Neuron (in vitro differentiated cells): ENCODE measurements around the gene RAB33A.
A peak's percentile ranks its signal among the peaks of the same experiment; 100 is the strongest.

Source experiments
- H2AFZ ChIP-seq: one replicate; pipeline ENCODE4 v1.6.1; 2013; ENCODE audit warnings: low read depth, mild to moderate bottlenecking, inconsistent platforms, low read length, moderate library complexity
- H3K27me3 ChIP-seq: one replicate; pipeline ENCODE4 v1.6.1; 2013; ENCODE audit warnings: low read length; ENCODE audit not compliant: insufficient read depth
- H3K36me3 ChIP-seq: one replicate; pipeline ENCODE4 v1.6.1; 2013; ENCODE audit warnings: low read length; ENCODE audit not compliant: insufficient read depth
- H3K4me1 ChIP-seq: one replicate; pipeline ENCODE4 v1.6.1; 2013; ENCODE audit warnings: low read length; ENCODE audit not compliant: insufficient read depth
- H3K4me3 ChIP-seq: 2 replicates; pipeline ENCODE4 v1.5.1; 2013; ENCODE audit warnings: mild to moderate bottlenecking, low read length, moderate library complexity
- H3K9me3 ChIP-seq: one replicate; pipeline ENCODE4 v1.6.1; 2013; ENCODE audit warnings: low read length

The RAB33A gene

DNA sequence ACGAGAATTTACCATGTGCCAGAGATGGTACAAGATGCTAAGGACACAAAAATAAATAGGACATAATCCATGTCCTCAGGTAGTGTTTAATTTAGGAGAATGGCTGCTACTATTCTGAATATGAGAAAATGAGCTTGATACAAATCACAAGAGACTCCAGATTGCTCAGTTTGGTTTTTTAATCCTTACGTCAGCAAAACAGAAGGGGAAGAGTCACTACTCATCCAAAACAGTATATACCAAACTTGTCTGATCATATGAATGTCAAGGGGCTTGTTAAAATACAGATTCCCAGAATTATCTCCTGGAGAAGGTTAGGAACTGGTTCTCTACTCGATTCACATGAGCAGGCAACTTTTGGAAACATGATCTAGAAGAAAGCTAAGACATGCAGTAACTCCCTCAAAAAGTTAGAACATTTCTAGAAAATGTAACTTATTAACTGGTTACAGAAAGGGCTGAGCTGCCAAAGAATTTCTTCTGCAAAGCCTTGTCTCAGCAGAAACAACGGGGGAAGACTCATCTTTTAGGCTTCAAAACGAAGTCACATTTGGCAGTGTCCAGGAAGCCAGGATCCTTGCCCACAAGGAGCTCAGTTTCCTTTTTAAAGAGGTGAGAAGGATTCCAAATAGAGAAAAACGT, 9.5 kb upstream of the RAB33A start:
- Histone ChIP-seq H3K36me3 (peaks cover 3% of the 10 kb centered on the region), H3K27me3 (no peaks in the 10 kb centered on the region), H3K4me3 (no peak overlapping the region), H3K4me1 (no peaks in the 10 kb centered on the region), H3K9me3 (no peaks in the 10 kb centered on the region), H2AFZ (no peak overlapping the region)

DNA sequence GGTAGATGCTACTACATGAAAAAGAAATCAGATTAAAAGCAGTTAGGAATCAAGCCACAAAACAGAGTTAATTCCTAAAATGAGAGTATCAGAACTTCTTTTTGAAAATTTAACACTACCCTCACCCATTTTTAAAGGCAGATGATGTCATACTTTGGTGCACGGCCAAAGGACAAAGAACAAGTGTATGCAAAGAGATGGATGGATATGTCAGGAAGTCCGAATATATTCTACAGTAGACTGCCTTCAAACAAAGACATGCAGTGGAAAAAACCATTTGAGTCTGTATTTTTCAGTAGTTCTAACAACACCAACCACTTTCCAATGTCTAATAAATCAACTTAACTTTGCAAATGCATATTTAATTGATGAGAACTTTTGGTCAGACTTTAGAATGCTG, 8.4 kb upstream of the RAB33A start:
- peaks cover 3% of the 10 kb centered on the region for H3K36me3 ChIP-seq
- no peaks in the 10 kb centered on the region for H3K9me3 ChIP-seq
- no peaks in the 10 kb centered on the region for H3K27me3 ChIP-seq
- H3K4me1 ChIP-seq, result no peaks in the 10 kb centered on the region
- no peak overlapping the region for H3K4me3 ChIP-seq
- no peak overlapping the region for H2AFZ ChIP-seq

DNA sequence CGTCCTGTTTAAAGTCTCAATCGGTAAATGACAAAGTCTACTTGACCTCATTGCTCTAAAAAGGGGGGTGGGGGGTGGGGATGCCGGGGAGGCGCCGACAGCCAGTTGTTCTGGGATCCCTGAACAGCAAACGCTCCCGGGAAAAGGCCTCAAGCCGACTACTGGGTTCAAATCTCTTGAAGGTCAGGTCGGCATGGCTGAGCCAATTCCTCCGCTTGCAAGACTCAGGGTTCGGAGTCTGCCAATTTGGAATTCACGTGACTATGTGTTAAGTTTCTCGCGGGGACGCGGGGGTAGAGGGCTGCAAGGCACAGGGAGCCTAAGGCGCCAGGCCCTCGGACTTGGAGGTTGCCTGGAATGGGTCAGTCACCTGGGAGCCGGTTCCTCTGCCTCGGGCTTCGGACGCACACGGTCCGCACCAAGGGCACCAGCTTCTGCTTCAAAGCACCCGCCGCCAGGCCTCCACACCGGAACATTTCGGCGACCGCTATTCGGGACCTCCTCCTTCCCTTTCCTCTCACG, 6.5 kb upstream of the RAB33A start:
- peaks cover 3% of the 10 kb centered on the region for H3K4me1 ChIP-seq
- no peak overlapping the region for H2AFZ ChIP-seq
- H3K27me3 ChIP-seq, result no peaks in the 10 kb centered on the region
- peak overlapping the region; percentile 69 for H3K4me3 ChIP-seq
- H3K36me3 ChIP-seq, result peaks cover 3% of the 10 kb centered on the region
- H3K9me3 ChIP-seq, result no peaks in the 10 kb centered on the region

DNA sequence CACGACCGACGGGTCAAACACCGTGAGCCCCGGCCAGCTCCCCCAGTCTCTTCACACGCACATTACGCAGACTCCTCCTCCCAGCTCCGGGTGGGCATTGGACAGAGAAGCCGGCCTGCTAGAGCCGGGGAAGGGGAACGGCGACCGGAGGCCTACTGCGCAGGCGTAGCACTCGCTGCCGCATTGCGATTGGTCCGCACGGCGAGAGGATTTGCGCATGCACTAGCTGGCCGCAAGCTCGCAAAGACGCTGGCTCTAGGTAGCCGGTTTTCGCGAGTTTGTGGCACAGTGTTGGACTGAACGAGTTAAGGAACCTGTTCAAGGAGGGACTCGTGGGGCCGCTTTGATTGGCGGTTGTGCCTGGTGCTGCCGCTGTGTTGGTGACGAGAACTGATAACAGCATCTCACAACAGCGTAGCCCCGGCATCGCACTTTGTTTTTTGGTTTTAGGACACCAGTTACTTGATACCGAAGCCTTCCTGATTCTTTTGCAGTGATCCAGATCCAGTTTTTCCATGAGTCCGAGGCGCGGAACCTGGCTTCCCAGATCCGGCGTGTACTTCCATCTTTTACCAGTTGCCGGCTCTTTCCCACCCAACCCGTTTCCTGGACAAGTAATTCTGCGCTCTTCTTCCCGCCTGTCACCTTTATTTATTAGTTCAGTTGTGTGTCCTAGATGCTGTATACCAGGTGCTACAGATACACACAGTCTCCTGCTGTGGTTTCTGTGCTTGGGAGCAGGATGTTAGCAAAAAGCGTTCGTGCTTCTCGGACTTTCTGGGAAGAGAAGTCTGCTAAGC, 5.9 kb upstream of the RAB33A start, which contains the start of gene AIFM1:
Gene AIFM1 (minus strand): TSS at position 139 of the 800 bp plus-strand sequence. CDS start 185 bp downstream, outside the sequence.
- no peaks in the 10 kb centered on the region for H3K9me3 ChIP-seq
- H3K4me3 ChIP-seq, result peak within 1 kb of the TSS; percentile 69
- H3K36me3 ChIP-seq, result peaks cover 3% of the 10 kb centered on the region
- H2AFZ ChIP-seq, result no peak within 1 kb of the TSS
- no peaks in the 10 kb centered on the region for H3K27me3 ChIP-seq
- peaks cover 6% of the 10 kb centered on the region for H3K4me1 ChIP-seq

DNA sequence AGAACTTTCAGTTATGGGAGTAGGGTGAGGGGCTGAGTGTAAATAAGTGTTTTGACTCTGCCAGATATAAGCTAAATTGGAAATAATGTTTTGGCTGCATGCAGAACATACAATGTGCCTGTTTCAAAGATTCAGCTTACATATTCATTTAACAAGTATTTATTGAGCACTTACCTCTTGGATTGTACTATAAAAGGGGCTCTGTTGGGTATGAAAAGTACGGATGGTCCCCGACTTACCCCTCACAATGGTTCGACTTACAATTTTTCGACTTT, 5.3 kb upstream of the RAB33A start:
- peaks cover 3% of the 10 kb centered on the region for H3K36me3 ChIP-seq
- no peaks in the 10 kb centered on the region for H3K27me3 ChIP-seq
- no peak overlapping the region for H2AFZ ChIP-seq

DNA sequence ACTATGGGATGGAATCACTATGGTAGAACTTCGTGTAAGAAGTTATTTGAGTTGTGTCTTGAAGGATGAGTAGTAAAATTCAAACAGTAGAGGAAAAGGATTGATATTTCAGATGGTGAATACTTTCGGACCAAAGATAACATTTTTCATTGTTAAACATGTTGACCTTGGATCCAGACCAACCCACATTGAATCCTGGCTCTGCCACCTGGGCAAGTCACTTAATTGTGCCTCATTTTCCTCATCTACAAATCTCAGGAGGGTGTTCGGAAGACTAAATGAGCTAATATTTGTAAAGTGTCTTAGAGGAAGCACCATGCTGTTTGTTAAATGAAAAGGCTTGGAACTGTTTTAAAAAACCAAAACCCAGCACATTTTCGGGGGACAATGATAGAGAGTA, 4.7 kb upstream of the RAB33A start:
- H3K9me3 ChIP-seq, result no peaks in the 10 kb centered on the region
- H3K4me3 ChIP-seq, result peak overlapping the region; percentile 69
- H3K27me3 ChIP-seq, result no peaks in the 10 kb centered on the region
- peaks cover 6% of the 10 kb centered on the region for H3K4me1 ChIP-seq
- no peak overlapping the region for H2AFZ ChIP-seq
- peaks cover 3% of the 10 kb centered on the region for H3K36me3 ChIP-seq

More for the DNA sequence above, 5.3 kb upstream of the RAB33A start:
- Histone ChIP-seq H3K4me3 (peak overlapping the region; percentile 69), H3K9me3 (no peaks in the 10 kb centered on the region), H3K4me1 (peaks cover 6% of the 10 kb centered on the region)

DNA sequence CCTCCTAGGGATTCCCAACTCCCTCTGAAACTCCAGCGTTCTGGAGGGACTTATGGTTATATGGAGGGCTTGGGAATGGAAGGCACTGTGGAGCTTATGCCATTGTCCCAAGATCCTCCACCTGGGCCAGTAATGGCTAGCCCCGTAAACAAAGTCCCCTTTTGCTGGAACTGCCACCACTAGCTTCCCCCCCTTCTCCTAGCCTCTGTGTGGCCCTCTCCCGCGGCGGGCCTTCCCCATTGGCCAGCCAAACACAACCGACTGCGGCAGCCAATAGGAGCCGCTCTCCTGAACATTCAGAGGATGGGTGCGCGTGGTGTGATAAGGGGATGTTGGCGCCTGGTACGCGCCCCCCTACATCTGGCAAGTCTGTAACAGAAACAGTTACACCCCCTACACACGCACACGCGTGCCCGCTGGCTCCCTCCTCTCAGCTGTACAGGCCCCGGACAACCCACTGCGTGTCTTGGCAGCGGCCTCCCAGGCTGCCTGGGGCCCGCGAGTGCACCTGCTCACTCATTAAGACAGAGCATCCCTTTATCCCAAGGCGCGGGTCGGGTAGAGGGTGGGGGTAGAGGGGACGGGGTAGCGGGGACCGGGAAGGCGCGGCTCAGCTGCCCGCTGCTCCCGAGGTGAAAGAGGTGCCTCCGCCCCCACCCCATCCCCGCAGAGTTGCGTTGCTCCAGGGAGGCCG, 863 bp upstream of the RAB33A start:
- Histone ChIP-seq H3K36me3 (no peaks in the 10 kb centered on the region), H3K4me3 (peak overlapping the region; percentile 49), H3K9me3 (no peaks in the 10 kb centered on the region)

DNA sequence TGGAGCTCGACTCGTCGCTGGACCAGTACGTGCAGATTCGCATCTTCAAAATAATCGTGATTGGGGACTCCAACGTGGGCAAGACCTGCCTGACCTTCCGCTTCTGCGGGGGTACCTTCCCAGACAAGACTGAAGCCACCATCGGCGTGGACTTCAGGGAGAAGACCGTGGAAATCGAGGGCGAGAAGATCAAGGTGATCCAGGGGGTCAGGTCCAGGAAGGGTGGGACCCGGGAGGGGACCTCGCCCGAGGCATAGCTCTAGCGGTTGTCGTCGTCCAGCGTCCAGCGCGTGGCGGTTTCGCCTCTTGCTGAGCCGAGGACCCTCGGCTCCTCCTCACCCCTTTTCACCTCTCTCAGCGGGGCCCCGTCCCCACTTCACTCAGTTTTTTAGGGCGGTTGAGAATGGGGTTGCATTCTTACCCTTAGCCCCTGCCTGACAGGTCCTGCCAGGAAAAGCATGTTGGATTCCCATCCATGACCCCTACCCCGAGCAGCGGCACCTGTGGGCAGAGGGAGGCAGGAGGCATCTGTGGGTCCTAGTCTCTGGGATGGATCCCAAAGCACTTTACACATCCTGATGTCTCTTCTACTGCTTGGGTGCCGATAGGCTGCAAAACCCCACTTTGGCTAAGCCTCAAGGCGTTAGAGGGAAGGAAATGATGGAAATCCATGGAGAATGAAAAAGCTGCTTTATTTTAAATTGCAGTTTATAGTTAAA, 524 bp downstream of the RAB33A start:
- peaks cover 27% of the 10 kb centered on the region for H3K4me1 ChIP-seq

More for the DNA sequence above, 863 bp upstream of the RAB33A start:
- H2AFZ ChIP-seq, result no peak overlapping the region
- H3K4me1 ChIP-seq, result peaks cover 15% of the 10 kb centered on the region
- H3K27me3 ChIP-seq, result no peaks in the 10 kb centered on the region

GRCh38 chrX:130173190-130173895, 1.6 kb downstream of the RAB33A start:
- H3K27me3 ChIP-seq, result no peaks in the 10 kb centered on the region
- H3K4me3 ChIP-seq, result peak overlapping the region; percentile 49
- H3K4me1 ChIP-seq, result peaks cover 27% of the 10 kb centered on the region
- H3K9me3 ChIP-seq, result no peaks in the 10 kb centered on the region
- H2AFZ ChIP-seq, result no peak overlapping the region
- H3K36me3 ChIP-seq, result no peaks in the 10 kb centered on the region

More for the DNA sequence above, 524 bp downstream of the RAB33A start:
- Histone ChIP-seq H3K27me3 (no peaks in the 10 kb centered on the region), H3K36me3 (no peaks in the 10 kb centered on the region), H3K9me3 (no peaks in the 10 kb centered on the region), H3K4me3 (peak overlapping the region; percentile 49), H2AFZ (no peak overlapping the region)

- no peaks in the 10 kb centered on the region for H3K27me3 ChIP-seq
- H3K4me3 ChIP-seq, result no peak overlapping the region
- H3K4me1 ChIP-seq, result peaks cover 27% of the 10 kb centered on the region
- no peaks in the 10 kb centered on the region for H3K36me3 ChIP-seq
- no peak overlapping the region for H2AFZ ChIP-seq
- no peaks in the 10 kb centered on the region for H3K9me3 ChIP-seq
These were observed 2.4 kb downstream of the RAB33A start for GRCh38 chrX:130174045-130174704.

GRCh38 chrX:130174937-130175336, 3.2 kb downstream of the RAB33A start:
- Histone ChIP-seq H3K36me3 (no peaks in the 10 kb centered on the region), H2AFZ (no peak overlapping the region), H3K9me3 (no peaks in the 10 kb centered on the region), H3K4me3 (no peak overlapping the region), H3K4me1 (peaks cover 27% of the 10 kb centered on the region), H3K27me3 (no peaks in the 10 kb centered on the region)

DNA sequence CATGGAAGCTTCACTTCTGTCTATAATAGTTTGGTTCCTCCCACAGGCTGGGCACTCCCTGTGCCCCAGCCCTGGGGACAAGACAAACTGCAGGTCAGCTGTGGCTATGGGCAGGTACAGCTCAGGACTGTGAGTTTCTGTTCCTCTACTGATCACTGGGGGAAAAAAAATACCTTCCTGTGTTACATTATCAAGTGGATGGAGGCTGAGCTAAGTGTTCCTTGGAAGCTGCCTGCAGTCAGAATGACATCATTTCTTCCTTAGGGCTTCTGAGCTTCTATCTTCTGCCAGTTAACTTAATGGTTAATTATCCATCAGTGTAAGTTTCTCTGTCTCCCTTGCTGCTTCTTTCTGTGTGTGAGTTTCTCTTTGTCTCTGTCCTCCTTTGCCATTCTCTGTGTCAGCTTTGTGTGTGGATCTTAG, 4.6 kb downstream of the RAB33A start:
- Histone ChIP-seq H2AFZ (no peak overlapping the region), H3K4me3 (no peak overlapping the region)

More for the DNA sequence above, 4.6 kb downstream of the RAB33A start:
- Histone ChIP-seq H3K9me3 (no peaks in the 10 kb centered on the region), H3K4me1 (peaks cover 20% of the 10 kb centered on the region), H3K27me3 (no peaks in the 10 kb centered on the region), H3K36me3 (no peaks in the 10 kb centered on the region)
